Breast epithelium (tissue), 4 donors: ENCODE results near the gene BRD4. TPM values are rescaled to one million over a fixed set of nuclear protein-coding genes. Genes with fewer than 3 reads are reported as not detected.

Experiments
- DNase-seq, 2 donors: peaks; one replicate each; pipeline ENCODE4 v3.0.0-alpha.2; 2019; ENCODE audit warnings: low spot score in 2 of 2
- H3K27ac ChIP-seq, 2 donors: fragments of 200-600 bp; sonication (generic) in 1 of 2; one replicate each; pipeline ENCODE4 v1.5.1; 2016 to 2019; ENCODE audit warnings: mild to moderate bottlenecking in 1 of 2
- H3K27me3 ChIP-seq, 2 donors: fragments of 200-600 bp; sonication (generic) in 1 of 2; one replicate each; pipeline versions ENCODE4 v1.5.1 to v1.6.0; 2017 to 2019; ENCODE audit warnings: control low read depth in 1 of 2, mild to moderate bottlenecking in 1 of 2
- H3K36me3 ChIP-seq: fragments of 200-600 bp; one replicate; pipeline ENCODE4 v1.5.1; 2019
- H3K4me1 ChIP-seq, 2 donors: fragments of 200-600 bp; sonication (generic); one replicate each; pipeline ENCODE4 v1.5.1; 2016 to 2019; ENCODE audit warnings: control low read depth in 1 of 2
- H3K4me3 ChIP-seq, 3 donors: fragments of 200-600 bp; sonication (generic); 1 replicate in 2 of 3; 2 replicates in 1 of 3; pipeline ENCODE4 v1.5.1; 2016 to 2019; ENCODE audit warnings: mild to moderate bottlenecking in 3 of 3, moderate library complexity in 2 of 3
- H3K9me3 ChIP-seq, 2 donors: fragments of 200-600 bp; sonication (generic) in 1 of 2; one replicate each; pipeline ENCODE4 v1.5.1; 2016 to 2019; ENCODE audit warnings: control low read depth in 1 of 2
- POLR2A ChIP-seq: fragments of 450-650 bp; IDR thresholded peaks from one replicate; pipeline ENCODE4 v1.6.1; 2016; ENCODE audit warnings: antibody characterized with exemption, mild to moderate bottlenecking, moderate library complexity
- POLR2AphosphoS5 ChIP-seq, 3 donors: sonication (generic); formaldehyde crosslinking; IDR thresholded peaks; one replicate each; pipeline ENCODE4 v1.6.1; 2017; ENCODE audit warnings: antibody characterized with exemption in 3 of 3
- intact Hi-C: fragments of 100-400 bp; cut with DNase I; formaldehyde crosslinking; loops from one replicate; pipeline ENCODE4 v1.15.1; 2023; ENCODE audit warnings: low total_unique reads
- total RNA-seq, 3 donors: library from RNA; depleted of rRNA; stranded (reverse); fragments of >200 nt; gene quantifications; one replicate each; pipeline ENCODE4 v1.1.0, GENCODE V29; 2016
- TF ChIP-seq, protein P1 (sequence below), 3 donors: fragments of 450-650 bp; IDR thresholded peaks; one replicate each; pipeline ENCODE4 v1.5.1; 2016 to 2017; ENCODE audit warnings: antibody characterized with exemption in 3 of 3, mild to moderate bottlenecking in 3 of 3, moderate library complexity in 3 of 3

The BRD4 gene
- total RNA-seq, 3 donors from 2014 or later: 25.6 to 37.5 (median 33.8) TPM

DNA sequence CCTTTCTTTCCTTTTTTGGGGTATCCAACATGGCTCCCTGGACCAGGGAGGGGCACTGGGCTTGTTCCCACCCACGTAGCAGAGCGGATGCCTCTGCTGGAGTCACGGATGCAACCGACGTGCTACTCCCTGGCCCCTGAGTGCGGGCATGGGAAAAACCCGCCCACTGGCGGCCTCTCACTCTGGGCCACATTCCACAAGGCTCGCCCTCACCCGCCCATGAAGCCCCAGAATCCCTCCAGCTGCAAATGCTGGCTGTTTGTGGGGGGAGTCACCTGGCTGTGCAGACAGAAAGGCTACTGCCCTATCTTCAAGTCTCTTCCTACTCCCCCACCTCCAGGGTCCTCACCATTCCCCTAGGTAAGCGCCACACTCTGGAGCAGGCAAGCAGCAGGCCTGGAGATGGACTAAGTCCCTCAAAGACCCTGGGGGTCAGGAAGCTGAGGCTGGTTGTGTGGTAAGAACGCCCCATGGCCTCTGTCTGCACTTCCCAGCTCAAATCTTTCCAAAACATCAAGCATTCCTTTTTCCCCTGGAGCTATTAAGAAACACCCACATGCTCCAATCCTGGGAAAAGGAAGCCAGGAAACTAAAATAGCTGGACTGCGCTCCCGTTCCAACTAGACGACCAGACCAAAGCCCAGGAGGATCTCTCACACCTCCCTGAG is 82.2 kb downstream of the BRD4 start:
- peak in 1 of 2 donors; percentile 44 for DNase-seq
- intact Hi-C loops: loop anchor here (10.0 kb wide), 1 partner anchor 65 kb away; no protein-coding TSS in a partner anchor
- Histone ChIP-seq H3K27ac (peak overlapping the region; percentile 81 to 88), H3K4me3 (peak overlapping the region in 1 of 3 donors; percentile 51), H3K36me3 (peaks cover 4% of the 10 kb centered on the region), H3K27me3 (no peaks in the 10 kb centered on the region), H3K4me1 (peaks cover 36 to 39% of the 10 kb centered on the region in 2 donors), H3K9me3 (no peaks in the 10 kb centered on the region)
- TF ChIP-seq, protein P1, sequence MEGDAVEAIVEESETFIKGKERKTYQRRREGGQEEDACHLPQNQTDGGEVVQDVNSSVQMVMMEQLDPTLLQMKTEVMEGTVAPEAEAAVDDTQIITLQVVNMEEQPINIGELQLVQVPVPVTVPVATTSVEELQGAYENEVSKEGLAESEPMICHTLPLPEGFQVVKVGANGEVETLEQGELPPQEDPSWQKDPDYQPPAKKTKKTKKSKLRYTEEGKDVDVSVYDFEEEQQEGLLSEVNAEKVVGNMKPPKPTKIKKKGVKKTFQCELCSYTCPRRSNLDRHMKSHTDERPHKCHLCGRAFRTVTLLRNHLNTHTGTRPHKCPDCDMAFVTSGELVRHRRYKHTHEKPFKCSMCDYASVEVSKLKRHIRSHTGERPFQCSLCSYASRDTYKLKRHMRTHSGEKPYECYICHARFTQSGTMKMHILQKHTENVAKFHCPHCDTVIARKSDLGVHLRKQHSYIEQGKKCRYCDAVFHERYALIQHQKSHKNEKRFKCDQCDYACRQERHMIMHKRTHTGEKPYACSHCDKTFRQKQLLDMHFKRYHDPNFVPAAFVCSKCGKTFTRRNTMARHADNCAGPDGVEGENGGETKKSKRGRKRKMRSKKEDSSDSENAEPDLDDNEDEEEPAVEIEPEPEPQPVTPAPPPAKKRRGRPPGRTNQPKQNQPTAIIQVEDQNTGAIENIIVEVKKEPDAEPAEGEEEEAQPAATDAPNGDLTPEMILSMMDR (IDR thresholded peaks at IDR 0.05): no peak
- peak in 1 of 3 donors; percentile 1 for TF ChIP-seq POLR2AphosphoS5 (IDR thresholded peaks at IDR 0.05)

GRCh38 chr19:15249528-15249874 is 82.8 kb downstream of the BRD4 start:
- DNase-seq: no peak
- Histone ChIP-seq H3K4me1 (peaks cover 36 to 39% of the 10 kb centered on the region in 2 donors), H3K36me3 (peaks cover 4% of the 10 kb centered on the region), H3K27ac (peak overlapping the region; percentile 81 to 88), H3K27me3 (no peaks in the 10 kb centered on the region), H3K9me3 (no peaks in the 10 kb centered on the region), H3K4me3 (peak overlapping the region in 1 of 3 donors; percentile 21)
- TF ChIP-seq POLR2A (no peak), POLR2AphosphoS5 (IDR thresholded peaks at IDR 0.05) (no peak)
- TF ChIP-seq, protein P1 (IDR thresholded peaks at IDR 0.05): no peak
- intact Hi-C loops: loop anchor here (10.0 kb wide), 1 partner anchor 65 kb away; no protein-coding TSS in a partner anchor

- Histone ChIP-seq H3K36me3 (peaks cover 4% of the 10 kb centered on the region), H3K27ac (peak overlapping the region; percentile 81 to 88), H3K4me3 (peak overlapping the region in 1 of 3 donors; percentile 21), H3K4me1 (peaks cover 36 to 39% of the 10 kb centered on the region in 2 donors), H3K27me3 (no peaks in the 10 kb centered on the region), H3K9me3 (no peaks in the 10 kb centered on the region)
- TF ChIP-seq, protein P1 (IDR thresholded peaks at IDR 0.05): no peak
- TF ChIP-seq POLR2AphosphoS5 (IDR thresholded peaks at IDR 0.05) (no peak), POLR2A (no peak)
- intact Hi-C loops: loop anchor here (10.0 kb wide), 1 partner anchor 64 kb away; no protein-coding TSS in a partner anchor
- DNase-seq: peak in 1 of 2 donors; percentile 48
Observed at GRCh38 chr19:15248648-15249527, 83.5 kb downstream of the BRD4 start.

DNA sequence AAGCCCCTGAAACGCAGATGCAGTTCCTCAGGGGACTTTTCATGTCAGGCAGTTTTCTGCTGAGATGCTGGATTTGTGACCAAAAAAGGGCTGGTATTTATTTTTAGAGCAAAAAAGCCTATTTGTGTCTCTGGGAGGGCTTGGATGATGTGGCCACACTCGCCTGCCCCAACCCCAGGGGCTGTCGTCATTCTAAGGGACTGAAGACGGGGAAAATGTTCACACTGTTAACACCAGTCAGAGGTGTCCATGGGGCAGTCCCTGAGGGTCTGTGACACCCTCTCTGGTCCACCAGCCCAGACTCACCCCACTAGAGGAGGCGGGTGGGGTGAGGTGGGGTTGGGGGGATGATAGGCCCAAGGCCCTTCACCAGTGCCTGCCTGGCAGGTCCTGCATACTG is 84.2 kb downstream of the BRD4 start:
- Histone ChIP-seq H3K9me3 (no peaks in the 10 kb centered on the region), H3K4me3 (no peak overlapping the region), H3K36me3 (no peaks in the 10 kb centered on the region), H3K4me1 (peaks cover 36 to 39% of the 10 kb centered on the region in 2 donors), H3K27ac (peak overlapping the region; percentile 81 to 88), H3K27me3 (no peaks in the 10 kb centered on the region)
- intact Hi-C loops: loop anchor here (10.0 kb wide), 1 partner anchor 63 kb away; no protein-coding TSS in a partner anchor
- TF ChIP-seq POLR2AphosphoS5 (IDR thresholded peaks at IDR 0.05) (peak in 1 of 3 donors; percentile 19), POLR2A (no peak)
- DNase-seq: no peak

DNA sequence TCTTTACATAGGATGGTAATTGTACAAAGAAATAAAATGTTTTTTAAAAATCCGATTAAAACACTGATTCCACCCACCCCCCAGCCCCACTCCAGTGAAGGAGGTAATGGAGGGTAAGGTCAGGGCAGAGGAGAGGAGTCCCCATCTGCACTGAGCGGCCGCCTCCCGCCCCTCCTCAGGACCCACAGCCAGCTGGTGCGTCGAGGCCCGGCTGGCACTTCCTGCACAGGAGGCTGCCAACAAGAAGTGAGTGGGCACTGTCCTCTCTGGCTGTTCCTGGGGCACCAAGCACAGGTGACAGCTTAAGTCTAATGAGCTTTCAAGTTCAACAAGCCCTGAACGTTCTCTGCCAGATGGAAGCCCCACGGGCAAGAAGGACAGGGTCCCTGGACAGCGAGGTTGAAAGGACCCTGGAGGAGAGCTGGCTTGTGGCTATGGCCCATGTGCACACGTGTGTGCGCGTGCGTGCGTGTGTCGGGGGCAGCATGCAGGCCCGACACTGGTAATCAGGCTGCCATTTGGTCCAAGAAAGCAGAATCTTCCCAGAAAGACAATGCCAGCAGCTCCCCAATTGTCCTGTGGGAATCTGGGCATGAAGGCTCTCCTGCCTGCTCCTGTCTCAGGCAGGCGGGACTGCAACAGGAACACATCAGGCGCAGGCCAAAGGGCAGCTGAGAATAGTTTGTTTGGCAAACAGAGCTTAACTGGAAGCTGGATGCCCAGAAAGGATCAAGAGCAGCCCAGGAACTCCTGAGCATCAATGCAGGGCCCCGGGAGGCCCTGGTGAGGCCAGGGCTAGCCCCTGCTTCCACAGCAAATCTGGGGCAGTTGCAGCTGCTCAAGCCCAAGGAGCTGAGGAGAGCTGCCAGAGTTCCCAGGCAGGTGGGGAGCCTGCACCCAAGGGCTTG is 85.0 kb downstream of the BRD4 start:
- Histone ChIP-seq H3K9me3 (no peaks in the 10 kb centered on the region), H3K27ac (peak overlapping the region; percentile 81 to 88), H3K4me1 (peaks cover 34 to 36% of the 10 kb centered on the region in 2 donors), H3K4me3 (no peak overlapping the region), H3K36me3 (no peaks in the 10 kb centered on the region), H3K27me3 (no peaks in the 10 kb centered on the region)
- DNase-seq: no peak
- TF ChIP-seq, protein P1 (IDR thresholded peaks at IDR 0.05): no peak
- TF ChIP-seq POLR2AphosphoS5 (IDR thresholded peaks at IDR 0.05) (no peak), POLR2A (no peak)
- intact Hi-C loops: loop anchor here (10.0 kb wide), 1 partner anchor 63 kb away; no protein-coding TSS in a partner anchor
